GM18868 (cell line): ENCODE results near the gene RAB26.

Source experiments
- ATAC-seq: cut with Tn5 transposase; IDR thresholded peaks from one replicate; pipeline ENCODE4 v1.9.1; 2021; ENCODE audit warnings: mild to moderate bottlenecking, moderate library complexity; ENCODE audit not compliant: unreplicated experiment

Gene RAB26

GRCh38 chr16:2178321-2179106, 30.1 kb downstream of the RAB26 start:
- no peak for ATAC-seq

- no peak for ATAC-seq
These were observed 30.7 kb downstream of the RAB26 start for GRCh38 chr16:2179107-2179501.

GRCh38 chr16:2179576-2179975, 31.2 kb downstream of the RAB26 start:
- no peak for ATAC-seq

GRCh38 chr16:2180461-2180860, 32.0 kb downstream of the RAB26 start:
- no peak for ATAC-seq

GRCh38 chr16:2180962-2181923, 32.8 kb downstream of the RAB26 start:
- no peak for ATAC-seq

- no peak for ATAC-seq
These were observed 33.5 kb downstream of the RAB26 start for GRCh38 chr16:2181952-2182351.

- ATAC-seq = no peak
These were observed 35.2 kb downstream of the RAB26 start for GRCh38 chr16:2183671-2184070.

- ATAC-seq = no peak
These were observed 35.9 kb downstream of the RAB26 start for GRCh38 chr16:2184346-2184745.

GRCh38 chr16:2184962-2185361, 36.5 kb downstream of the RAB26 start:
- ATAC-seq = no peak

GRCh38 chr16:2186064-2186463, 37.6 kb downstream of the RAB26 start:
- ATAC-seq = no peak

- no peak for ATAC-seq
These were observed 38.1 kb downstream of the RAB26 start for GRCh38 chr16:2186505-2186904.

- ATAC-seq = no peak
These were observed 38.8 kb downstream of the RAB26 start for GRCh38 chr16:2187212-2187611.

GRCh38 chr16:2188395-2188794, 40.0 kb downstream of the RAB26 start:
- no peak for ATAC-seq

- no peak for ATAC-seq
These were observed 40.9 kb downstream of the RAB26 start for GRCh38 chr16:2189252-2189893.

GRCh38 chr16:2190002-2190658, 41.7 kb downstream of the RAB26 start:
- no peak for ATAC-seq

- ATAC-seq = no peak
These were observed 42.4 kb downstream of the RAB26 start for GRCh38 chr16:2190659-2191445.

- no peak for ATAC-seq
These were observed 43.0 kb downstream of the RAB26 start for GRCh38 chr16:2191446-2191706.

- no peak for ATAC-seq
These were observed 45.9 kb downstream of the RAB26 start for GRCh38 chr16:2194166-2194834.

GRCh38 chr16:2194852-2195321, 46.5 kb downstream of the RAB26 start:
- no peak for ATAC-seq
